HL-60 (cell line): Measurements from ENCODE around the gene IFIT2.

Source experiments
- DNase-seq, 2 experiments: peaks; one replicate each; pipeline ENCODE4 v3.0.0-alpha.2; 2010 to 2020; ENCODE audit warnings: low read depth in 1 of 2, low spot score in 1 of 2
- H3K27ac ChIP-seq: fragments of 250-450 bp; sonication (Bioruptor Pico); replicated peaks from 2 replicates; pipeline ENCODE4 v1.5.1; 2020; ENCODE audit warnings: mild to moderate bottlenecking, moderate library complexity
- H3K27me3 ChIP-seq: fragments of 250-450 bp; sonication (Bioruptor Pico); 2 replicates; pipeline ENCODE4 v1.5.1; 2021; ENCODE audit warnings: mild to moderate bottlenecking, moderate library complexity; ENCODE audit not compliant: insufficient read depth, poor library complexity, severe bottlenecking
- H3K4me3 ChIP-seq: replicated peaks from 2 replicates; pipeline ENCODE4 v1.5.1; 2011; ENCODE audit warnings: mild to moderate bottlenecking, control low read depth, low read length; ENCODE audit not compliant: insufficient read depth
- CTCF ChIP-seq: IDR thresholded peaks from one replicate; pipeline ENCODE4 v1.5.1; 2011; ENCODE audit warnings: low read length, control low read depth, inconsistent platforms; ENCODE audit not compliant: insufficient read depth
- GABPA ChIP-seq: IDR thresholded peaks from 2 replicates; pipeline ENCODE4 v1.6.1; 2012; ENCODE audit warnings: low read depth
- POLR2AphosphoS5 ChIP-seq: IDR thresholded peaks from 2 replicates; pipeline ENCODE4 v1.6.1; 2012; ENCODE audit warnings: low read depth
- SPI1 ChIP-seq: IDR thresholded peaks from 2 replicates; pipeline ENCODE4 v1.6.1; 2012; ENCODE audit warnings: low read depth, mild to moderate bottlenecking, borderline replicate concordance
- TF ChIP-seq, protein P1 (sequence below): IDR thresholded peaks from 2 replicates; pipeline ENCODE4 v1.6.1; 2012; ENCODE audit warnings: low read depth; ENCODE audit not compliant: insufficient replicate concordance

The IFIT2 gene

GRCh38 chr10:89335226-89335625 is 33.4 kb downstream of the IFIT2 start:
- Histone ChIP-seq H3K27ac (no peak overlapping the region), H3K27me3 (no peaks in the 10 kb centered on the region), H3K4me3 (no peak overlapping the region)
- no peak for DNase-seq
- TF ChIP-seq GABPA (no peak), SPI1 (no peak), POLR2AphosphoS5 (no peak), CTCF (no peak)
- TF ChIP-seq, protein P1, sequence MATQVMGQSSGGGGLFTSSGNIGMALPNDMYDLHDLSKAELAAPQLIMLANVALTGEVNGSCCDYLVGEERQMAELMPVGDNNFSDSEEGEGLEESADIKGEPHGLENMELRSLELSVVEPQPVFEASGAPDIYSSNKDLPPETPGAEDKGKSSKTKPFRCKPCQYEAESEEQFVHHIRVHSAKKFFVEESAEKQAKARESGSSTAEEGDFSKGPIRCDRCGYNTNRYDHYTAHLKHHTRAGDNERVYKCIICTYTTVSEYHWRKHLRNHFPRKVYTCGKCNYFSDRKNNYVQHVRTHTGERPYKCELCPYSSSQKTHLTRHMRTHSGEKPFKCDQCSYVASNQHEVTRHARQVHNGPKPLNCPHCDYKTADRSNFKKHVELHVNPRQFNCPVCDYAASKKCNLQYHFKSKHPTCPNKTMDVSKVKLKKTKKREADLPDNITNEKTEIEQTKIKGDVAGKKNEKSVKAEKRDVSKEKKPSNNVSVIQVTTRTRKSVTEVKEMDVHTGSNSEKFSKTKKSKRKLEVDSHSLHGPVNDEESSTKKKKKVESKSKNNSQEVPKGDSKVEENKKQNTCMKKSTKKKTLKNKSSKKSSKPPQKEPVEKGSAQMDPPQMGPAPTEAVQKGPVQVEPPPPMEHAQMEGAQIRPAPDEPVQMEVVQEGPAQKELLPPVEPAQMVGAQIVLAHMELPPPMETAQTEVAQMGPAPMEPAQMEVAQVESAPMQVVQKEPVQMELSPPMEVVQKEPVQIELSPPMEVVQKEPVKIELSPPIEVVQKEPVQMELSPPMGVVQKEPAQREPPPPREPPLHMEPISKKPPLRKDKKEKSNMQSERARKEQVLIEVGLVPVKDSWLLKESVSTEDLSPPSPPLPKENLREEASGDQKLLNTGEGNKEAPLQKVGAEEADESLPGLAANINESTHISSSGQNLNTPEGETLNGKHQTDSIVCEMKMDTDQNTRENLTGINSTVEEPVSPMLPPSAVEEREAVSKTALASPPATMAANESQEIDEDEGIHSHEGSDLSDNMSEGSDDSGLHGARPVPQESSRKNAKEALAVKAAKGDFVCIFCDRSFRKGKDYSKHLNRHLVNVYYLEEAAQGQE, result no peak

GRCh38 chr10:89336241-89336640 is 34.4 kb downstream of the IFIT2 start:
- Histone ChIP-seq H3K4me3 (no peak overlapping the region), H3K27me3 (no peaks in the 10 kb centered on the region), H3K27ac (no peak overlapping the region)
- TF ChIP-seq SPI1 (no peak), GABPA (no peak), CTCF (no peak), POLR2AphosphoS5 (no peak)
- TF ChIP-seq, protein P1, result no peak
- DNase-seq, result no peak

DNA sequence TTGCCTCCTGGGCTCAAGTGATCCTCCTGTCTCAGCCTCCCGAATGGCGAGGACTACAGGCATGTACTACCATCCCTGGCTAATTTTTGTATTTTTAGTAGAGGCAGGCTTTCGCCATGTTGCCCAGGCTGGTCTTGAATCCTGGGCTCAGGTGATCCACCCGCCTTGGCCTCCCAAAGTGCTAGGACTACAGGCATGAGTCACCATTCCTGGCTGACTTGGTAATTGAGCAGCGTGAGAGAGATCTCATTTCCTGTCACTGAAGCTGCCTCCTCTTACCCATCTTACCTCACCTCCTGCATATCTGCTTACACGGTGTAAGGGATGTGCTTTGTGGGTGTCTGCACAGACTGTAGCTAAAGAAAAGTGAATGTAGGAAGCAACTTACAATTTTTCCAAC is 35.6 kb downstream of the IFIT2 start:
- H3K27ac ChIP-seq, result no peak overlapping the region

More for the DNA sequence above, 35.6 kb downstream of the IFIT2 start:
- TF ChIP-seq, protein P1, result no peak
- H3K4me3 ChIP-seq, result no peak overlapping the region
- DNase-seq, result no peak
- H3K27me3 ChIP-seq, result no peaks in the 10 kb centered on the region
